Astrocyte of the cerebellum (primary cell): ENCODE measurements around the gene PSMD8.

Experiments
- DNase-seq: peaks from one replicate; pipeline ENCODE4 v3.0.0-alpha.2; 2011; ENCODE audit warnings: low read depth
- H3K4me3 ChIP-seq: 2 replicates; pipeline ENCODE4 v1.5.1; 2011; ENCODE audit warnings: mild to moderate bottlenecking, low read depth, low read length, moderate library complexity
- in situ Hi-C: cut with HindIII; loops from 2 replicates; pipeline ENCODE4 v1.10.0; 2017; ENCODE audit warnings: low sequenced_read_pairs
- TF ChIP-seq, protein P1 (sequence below): IDR thresholded peaks from 2 replicates; pipeline ENCODE4 v1.5.1; 2012; ENCODE audit warnings: low read length, low read depth, moderate library complexity, mild to moderate bottlenecking; ENCODE audit errors: missing control alignments

The PSMD8 gene

DNA sequence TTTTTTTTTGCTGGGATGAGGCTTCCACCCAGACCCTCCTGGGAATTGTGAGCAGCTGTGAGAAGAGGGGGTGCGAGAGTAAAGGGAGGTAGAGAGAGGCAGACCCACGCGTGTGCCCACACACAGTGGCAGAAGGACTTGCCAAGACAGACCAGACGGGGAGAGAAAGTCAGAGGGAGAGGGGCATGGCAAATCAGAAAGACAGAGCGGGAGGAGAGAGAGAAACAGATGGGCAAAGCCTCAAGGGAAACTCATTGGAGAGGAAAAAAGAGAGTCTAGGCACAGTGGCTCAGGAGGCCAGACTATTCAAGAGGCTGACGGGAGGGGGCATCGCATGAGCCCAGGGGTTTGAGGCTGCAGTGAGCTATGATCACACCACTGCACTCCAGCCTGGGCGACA, 21.8 kb upstream of the PSMD8 start:
- in situ Hi-C loops, result no loop called here
- no peak overlapping the region for H3K4me3 ChIP-seq
- no peak for DNase-seq
- TF ChIP-seq, protein P1, sequence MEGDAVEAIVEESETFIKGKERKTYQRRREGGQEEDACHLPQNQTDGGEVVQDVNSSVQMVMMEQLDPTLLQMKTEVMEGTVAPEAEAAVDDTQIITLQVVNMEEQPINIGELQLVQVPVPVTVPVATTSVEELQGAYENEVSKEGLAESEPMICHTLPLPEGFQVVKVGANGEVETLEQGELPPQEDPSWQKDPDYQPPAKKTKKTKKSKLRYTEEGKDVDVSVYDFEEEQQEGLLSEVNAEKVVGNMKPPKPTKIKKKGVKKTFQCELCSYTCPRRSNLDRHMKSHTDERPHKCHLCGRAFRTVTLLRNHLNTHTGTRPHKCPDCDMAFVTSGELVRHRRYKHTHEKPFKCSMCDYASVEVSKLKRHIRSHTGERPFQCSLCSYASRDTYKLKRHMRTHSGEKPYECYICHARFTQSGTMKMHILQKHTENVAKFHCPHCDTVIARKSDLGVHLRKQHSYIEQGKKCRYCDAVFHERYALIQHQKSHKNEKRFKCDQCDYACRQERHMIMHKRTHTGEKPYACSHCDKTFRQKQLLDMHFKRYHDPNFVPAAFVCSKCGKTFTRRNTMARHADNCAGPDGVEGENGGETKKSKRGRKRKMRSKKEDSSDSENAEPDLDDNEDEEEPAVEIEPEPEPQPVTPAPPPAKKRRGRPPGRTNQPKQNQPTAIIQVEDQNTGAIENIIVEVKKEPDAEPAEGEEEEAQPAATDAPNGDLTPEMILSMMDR, result no peak

DNA sequence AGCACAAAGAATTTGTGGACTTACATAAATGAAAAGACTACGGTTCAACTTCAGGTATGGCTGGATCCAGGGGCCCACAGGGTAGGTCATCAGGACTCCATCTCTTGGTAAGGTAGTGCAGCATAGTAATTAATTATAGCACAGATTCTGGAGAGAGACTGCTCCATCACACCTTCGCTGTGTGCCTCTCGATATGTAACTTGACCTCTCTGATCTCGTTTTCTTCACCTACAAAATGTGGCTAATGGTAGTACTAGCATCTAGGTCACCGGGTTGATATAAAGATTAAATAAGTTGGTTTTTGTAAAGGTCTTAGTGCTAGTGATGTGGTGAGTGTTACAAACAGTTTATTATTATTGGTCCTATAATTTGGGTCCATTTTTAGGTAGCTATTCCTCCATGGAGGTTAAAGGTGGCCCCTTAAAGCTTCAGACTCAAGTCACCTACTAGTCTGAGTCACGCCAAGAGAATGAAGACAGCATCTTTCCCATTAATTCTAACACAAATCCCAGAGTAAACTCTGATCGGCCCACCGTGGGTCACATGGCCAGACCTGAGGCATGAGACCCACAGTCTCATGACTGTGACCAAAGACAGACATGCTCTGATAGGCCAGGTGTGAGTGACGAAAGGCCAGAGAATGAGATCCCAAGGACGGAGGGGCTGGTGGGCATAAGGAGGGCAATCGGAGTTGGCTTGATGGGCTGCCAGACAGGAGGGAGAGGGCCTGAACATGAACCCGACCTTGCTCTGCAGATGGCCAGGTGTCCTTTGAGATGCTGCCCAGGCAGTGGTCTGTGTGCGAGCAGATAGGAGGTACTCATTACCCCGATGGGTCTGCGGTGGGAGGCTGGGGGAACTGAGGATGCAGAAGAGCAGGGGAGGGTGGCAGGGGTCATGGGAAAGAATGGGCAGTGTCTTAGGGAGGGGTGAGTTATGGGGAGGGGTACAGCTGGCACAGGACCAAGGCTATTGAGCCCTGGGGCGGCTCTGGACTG, 18.3 kb upstream of the PSMD8 start:
- in situ Hi-C loops, result no loop called here
- no peak for DNase-seq
- TF ChIP-seq, protein P1, result no peak

DNA sequence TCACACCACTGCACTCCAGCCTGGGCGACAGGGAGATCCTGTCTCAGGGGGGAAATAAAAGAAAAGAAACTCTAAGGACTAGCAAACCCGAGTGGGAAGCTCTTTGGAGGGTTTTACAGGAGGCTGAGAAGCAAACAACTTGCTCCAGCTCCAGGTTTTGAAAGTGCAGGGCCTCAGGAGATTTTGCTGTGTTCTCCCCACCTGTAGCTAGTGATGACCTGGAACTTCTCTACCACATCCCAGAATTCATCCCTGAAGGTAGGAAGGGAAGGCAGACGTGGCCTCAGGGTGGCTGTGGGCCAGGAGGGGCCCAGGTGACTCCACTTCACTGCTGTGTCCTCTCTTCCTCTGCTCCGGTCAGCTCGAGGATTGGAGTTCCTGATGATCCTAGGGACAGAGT, 16.3 kb upstream of the PSMD8 start:
- TF ChIP-seq, protein P1, result no peak
- DNase-seq, result no peak
- H3K4me3 ChIP-seq, result no peak overlapping the region
- in situ Hi-C loops, result no loop called here

More for the DNA sequence above, 18.3 kb upstream of the PSMD8 start:
- H3K4me3 ChIP-seq, result no peak overlapping the region

DNA sequence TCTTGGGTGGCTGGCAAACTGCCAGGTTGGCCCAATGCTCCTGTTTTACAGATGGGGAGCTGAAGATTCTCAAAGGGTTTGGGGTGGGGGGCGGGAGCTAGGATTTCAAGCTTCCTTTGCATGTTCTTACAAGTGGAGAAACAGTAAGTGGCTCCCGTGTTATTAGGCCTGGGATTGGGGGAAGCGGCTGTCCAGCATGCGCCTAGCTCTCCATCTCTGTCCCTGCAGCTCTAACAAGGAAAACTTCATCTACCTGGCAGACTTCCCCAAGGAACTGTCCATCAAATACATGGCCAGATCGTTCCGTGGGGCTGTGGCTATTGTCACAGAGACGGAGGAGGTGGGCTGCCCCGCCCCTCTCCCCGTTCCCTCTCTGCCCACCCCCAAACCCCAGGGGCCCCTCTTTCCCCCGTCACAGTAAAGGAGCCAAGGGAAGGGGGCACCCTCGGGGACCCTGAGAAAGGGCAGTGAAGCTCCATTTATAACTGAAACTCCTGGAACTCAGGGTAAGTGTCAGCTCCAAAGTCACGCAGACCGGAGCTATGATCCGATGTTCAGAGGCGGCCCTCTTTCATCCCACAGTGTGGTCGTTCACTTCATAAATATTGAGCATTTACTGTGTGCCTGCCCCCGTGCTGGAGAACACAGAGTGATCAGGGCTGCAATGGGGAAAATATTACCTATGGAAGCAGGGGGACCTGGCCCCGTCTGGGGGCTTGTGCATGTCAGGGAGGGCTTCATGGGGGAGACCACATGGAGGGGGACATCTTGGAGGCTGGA, 14.9 kb upstream of the PSMD8 start:
- no peak for DNase-seq
- H3K4me3 ChIP-seq, result no peak overlapping the region
- TF ChIP-seq, protein P1, result no peak
- in situ Hi-C loops, result no loop called here

DNA sequence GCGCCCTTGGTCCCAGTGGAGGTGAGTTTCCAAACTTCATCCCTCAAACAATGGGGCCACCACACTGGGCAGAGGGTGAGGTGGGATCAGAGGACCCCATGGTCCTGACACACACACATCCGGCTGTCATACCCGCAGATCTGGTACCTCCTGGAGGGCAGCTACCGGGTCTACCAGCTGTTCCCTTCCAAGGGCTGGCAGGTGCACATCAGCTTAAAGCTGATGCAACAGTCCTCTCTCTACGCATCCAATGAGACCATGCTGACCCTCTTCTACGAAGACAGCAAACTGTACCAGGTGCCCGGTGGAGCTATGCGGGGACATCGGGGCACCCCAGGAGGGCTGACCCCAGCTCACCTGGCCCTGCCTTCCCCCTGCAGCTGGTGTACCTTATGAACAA, 14.0 kb upstream of the PSMD8 start:
- in situ Hi-C loops, result no loop called here
- no peak overlapping the region for H3K4me3 ChIP-seq
- TF ChIP-seq, protein P1, result no peak
- DNase-seq, result no peak

DNA sequence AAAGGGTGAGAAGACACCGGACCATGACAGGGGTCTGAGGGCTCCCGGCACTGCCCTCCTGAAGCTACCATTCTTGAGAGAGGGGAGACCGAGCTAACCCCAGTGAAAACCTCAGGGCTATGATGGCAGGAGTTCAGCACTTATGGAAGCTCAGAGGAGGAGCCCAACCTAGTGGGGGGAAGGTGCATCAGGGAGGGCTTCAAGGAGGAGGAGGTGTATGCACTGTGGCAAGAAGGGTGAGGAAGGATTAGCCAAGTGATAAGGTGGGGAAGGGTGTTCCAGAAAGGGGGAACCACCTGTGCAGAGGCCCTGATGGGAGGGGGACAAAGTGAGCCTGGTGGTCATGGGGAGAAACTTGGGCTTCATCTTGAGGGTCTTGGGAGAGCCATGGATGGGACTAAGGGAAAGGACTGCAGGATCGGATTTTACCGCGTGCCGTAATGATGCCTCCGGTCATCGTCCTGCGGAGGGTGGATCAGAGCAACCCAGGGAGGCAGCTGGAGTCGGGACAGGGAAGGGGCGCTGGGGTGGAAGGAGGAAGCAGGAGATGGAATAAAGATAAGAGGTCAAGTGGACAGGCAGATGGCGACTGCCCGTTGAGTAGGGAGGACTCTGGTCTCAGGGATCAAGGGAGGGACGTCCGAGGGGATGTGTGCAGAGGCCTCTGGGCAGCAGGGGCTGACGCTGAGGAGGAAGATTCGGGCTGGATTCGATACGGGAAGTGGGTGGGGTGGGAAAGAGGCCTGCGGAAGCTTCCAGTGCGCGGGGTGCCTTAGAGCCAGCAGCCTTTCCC, 13.3 kb upstream of the PSMD8 start:
- no peak for DNase-seq
- in situ Hi-C loops, result no loop called here
- peak overlapping the region; percentile 55 for H3K4me3 ChIP-seq
- TF ChIP-seq, protein P1, result no peak
